K562 (cell line): ENCODE data around the gene KCNJ10. TPM values are rescaled to one million over a fixed set of nuclear protein-coding genes. Genes with fewer than 3 reads are reported as not detected.

Experiments
- ATAC-seq: fragments of 200-7000 bp; cut with Tn5 transposase; 3 replicates; pipeline ENCODE4 v1.9.1; 2020; ENCODE audit warnings: moderate library complexity
- BruUV-seq: library from RNA; stranded (reverse); fragments of 400-500 nt; replicated peaks from 2 replicates; lab custom pipeline; 2021; lab: Mats Ljungman, UMichigan
- CTCF ChIA-PET: fragments of 300-600 bp; formaldehyde crosslinking; extraction: SDS; loops from one replicate; lab custom pipeline; 2021; ENCODE audit warnings: low intra/inter-chr PET ratio; lab: Yijun Ruan, JAX
- POLR2A ChIA-PET: fragments of 300-600, 350-650 bp; sonication (Branson Sonifier 250); formaldehyde crosslinking; extraction: SDS; loops from one replicate; lab custom pipeline; 2021; ENCODE audit warnings: antibody characterized with exemption, inconsistent platforms; lab: Yijun Ruan, JAX
- DNase-seq, 4 experiments: peaks; one replicate each; pipeline versions ENCODE4 v3.0.0 to v3.0.0-alpha.2; 2011 to 2018; ENCODE audit warnings: low spot score in 3 of 4, mixed read lengths in 3 of 4; ENCODE audit errors: extremely low read depth in 1 of 4
- FAIRE-seq: peaks from 2 replicates; lab custom pipeline; 2011; peaks lifted over from hg19 to GRCh38; lab: Jason Lieb, UNC
- H2AFZ ChIP-seq: 2 replicates; pipeline ENCODE4 v1.6.0; 2011; ENCODE audit warnings: low read depth, low read length, control low read depth, inconsistent platforms
- H3K27ac ChIP-seq: fragments of 200-600 bp; 3 replicates; pipeline ENCODE4 v1.8.0; 2011; ENCODE audit warnings: low read depth, mild to moderate bottlenecking, control low read depth, inconsistent platforms, low read length, moderate library complexity, mixed read lengths; ENCODE audit errors: extremely low read depth
- H3K27me3 ChIP-seq, 2 experiments: fragments of 300-600 bp in 1 of 2; 2 replicates in 1 of 2; 3 replicates in 1 of 2; pipeline versions ENCODE4 v1.6.0 to v1.8.0; 2011; ENCODE audit warnings: inconsistent platforms in 2 of 2, low read length in 2 of 2, mild to moderate bottlenecking in 1 of 2, mixed read lengths in 1 of 2, moderate library complexity in 1 of 2; ENCODE audit not compliant: control insufficient read depth in 2 of 2, insufficient read depth in 2 of 2
- H3K36me3 ChIP-seq: fragments of 300-600 bp; 3 replicates; pipeline ENCODE4 v1.8.0; 2011; ENCODE audit warnings: mild to moderate bottlenecking, low read length, inconsistent platforms; ENCODE audit not compliant: control insufficient read depth, insufficient read depth
- H3K4me1 ChIP-seq, 2 experiments: fragments of 200-600 bp in 1 of 2; replicated peaks in 1 of 2; 2 replicates in 1 of 2; 3 replicates in 1 of 2; pipeline versions ENCODE4 v1.5.1 to v1.8.0; 2011; ENCODE audit warnings: inconsistent platforms in 2 of 2, low read length in 2 of 2, mild to moderate bottlenecking in 1 of 2, mixed read lengths in 1 of 2, moderate library complexity in 1 of 2; ENCODE audit not compliant: control insufficient read depth in 2 of 2, insufficient read depth in 2 of 2
- H3K4me2 ChIP-seq: 2 replicates; pipeline ENCODE4 v1.6.1; 2011; ENCODE audit warnings: low read length, control low read depth, inconsistent platforms, mixed read lengths; ENCODE audit not compliant: insufficient read depth
- H3K4me3 ChIP-seq: fragments of 200-600 bp; sonication (generic), shearing (Covaris generic); 2 replicates; pipeline ENCODE4 v1.5.1; 2016; ENCODE audit warnings: control low read depth, inconsistent platforms
- H3K79me2 ChIP-seq: fragments of 200-600 bp; 3 replicates; pipeline ENCODE4 v1.8.0; 2011; ENCODE audit warnings: low read length, inconsistent platforms; ENCODE audit not compliant: control insufficient read depth, insufficient read depth
- H3K9ac ChIP-seq, 2 experiments: 2 replicates each; pipeline versions ENCODE4 v1.6.0 to v1.6.1; 2011; ENCODE audit warnings: low read depth in 2 of 2, low read length in 2 of 2, control low read depth in 1 of 2, inconsistent platforms in 1 of 2, mild to moderate bottlenecking in 1 of 2, mixed read lengths in 1 of 2; ENCODE audit not compliant: insufficient read depth in 1 of 2
- H3K9me1 ChIP-seq: one replicate; pipeline ENCODE4 v1.6.0; 2011; ENCODE audit warnings: inconsistent platforms, mild to moderate bottlenecking, low read length, moderate library complexity; ENCODE audit not compliant: control insufficient read depth, insufficient read depth
- H3K9me3 ChIP-seq: replicated peaks from 2 replicates; pipeline ENCODE4 v1.5.1; 2011; ENCODE audit warnings: low read depth, low read length, inconsistent platforms; ENCODE audit not compliant: control insufficient read depth, insufficient read depth
- H4K20me1 ChIP-seq: replicated peaks from 2 replicates; pipeline ENCODE4 v1.6.1; 2011; ENCODE audit warnings: low read length, inconsistent platforms, mixed read lengths; ENCODE audit not compliant: control insufficient read depth, insufficient read depth
- CHCHD3 ChIP-seq: fragments of 250-450 bp; sonication (Bioruptor Pico); IDR thresholded peaks from 2 replicates; pipeline ENCODE4 v2.1.2; 2022; ENCODE audit warnings: mild to moderate bottlenecking
- EHMT2 ChIP-seq: fragments of 450-650 bp; IDR thresholded peaks from 2 replicates; pipeline ENCODE4 v1.6.1; 2018; ENCODE audit warnings: antibody characterized with exemption
- KDM4B ChIP-seq, 2 experiments: fragments of 450-650 bp in 1 of 2; sonication (generic) in 1 of 2; IDR thresholded peaks; 2 replicates each; pipeline ENCODE4 v1.6.1; 2016 to 2017; ENCODE audit warnings: borderline replicate concordance in 2 of 2, antibody characterized with exemption in 1 of 2, low read depth in 1 of 2, mild to moderate bottlenecking in 1 of 2
- KLF13 ChIP-seq: fragments of 450-650 bp; IDR thresholded peaks from 2 replicates; pipeline ENCODE4 v1.6.1; 2016; ENCODE audit warnings: missing genetic modification characterization, low read depth, mild to moderate bottlenecking, missing compliant biosample characterization, moderate library complexity, borderline replicate concordance
- MED1 ChIP-seq: sonication (generic); formaldehyde crosslinking; IDR thresholded peaks from 2 replicates; pipeline ENCODE4 v1.8.1; 2023; ENCODE audit warnings: missing genetic modification reagents, borderline replicate concordance
- MTA1 ChIP-seq: fragments of 450-650 bp; IDR thresholded peaks from 2 replicates; pipeline ENCODE4 v1.6.1; 2017; ENCODE audit warnings: borderline replicate concordance
- RFX1 ChIP-seq: fragments of 450-650 bp; IDR thresholded peaks from 2 replicates; pipeline ENCODE4 v1.6.1; 2016; ENCODE audit warnings: mild to moderate bottlenecking, moderate library complexity
- YY1 ChIP-seq, 3 experiments: IDR thresholded peaks; 2 replicates each; pipeline ENCODE4 v1.6.1; 2011; ENCODE audit warnings: low read length in 2 of 3, mild to moderate bottlenecking in 2 of 3, moderate library complexity in 2 of 3, borderline replicate concordance in 1 of 3, control low read depth in 1 of 3, low read depth in 1 of 3; ENCODE audit not compliant: insufficient read depth in 3 of 3, insufficient replicate concordance in 2 of 3, control insufficient read depth in 1 of 3, insufficient read length in 1 of 3; ENCODE audit errors: extremely low read depth in 1 of 3
- ZNF586 ChIP-seq: fragments of 450-650 bp; formaldehyde crosslinking; conservative IDR thresholded peaks from 2 replicates; pipeline ENCODE4 v1.4.0; 2020; ENCODE audit warnings: mild to moderate bottlenecking, moderate library complexity
- WGBS: fragments of 100-300 bp; shearing (Covaris generic); methylation state at CpG from one replicate; pipeline ENCODE4 v1.1.6; 2016; ENCODE audit warnings: low coverage, mixed read lengths; ENCODE audit not compliant: insufficient coverage; ENCODE audit errors: missing lambda C conversion rate; 5-methylcytosine and 5-hydroxymethylcytosine counted together
- in situ Hi-C: fragments of 300-500 bp; cut with MboI; formaldehyde crosslinking; loops from 4 replicates; pipeline ENCODE4 v1.15.0; 2018; ENCODE audit warnings: inconsistent platforms, mixed read lengths
- intact Hi-C: fragments of 100-400 bp; cut with micrococcal nuclease; formaldehyde crosslinking; loops from 2 replicates; pipeline ENCODE4 v1.14.2; 2022
- polyA plus RNA-seq, 8 experiments: library from polyadenylated mRNA; depleted of rRNA in 4 of 8; stranded (reverse) in 5 of 8; unstranded in 3 of 8; fragments of >200 nt; fragmentation: Nextera tagmentation in 2 of 8; fragmentation: Illumina TruSeq in 1 of 8; extraction: Ambion mirVana in 2 of 8; extraction: Trizol in 1 of 8; gene quantifications; 2 replicates each; pipeline versions ENCODE4 v1.2.1 to v1.2.3, GENCODE V29; 2011 to 2014; ENCODE audit warnings: inconsistent platforms in 1 of 8, missing spikeins in 1 of 8
- total RNA-seq, 7 experiments: library from RNA; depleted of rRNA in 6 of 7; stranded (reverse); fragments of >200 nt in 6 of 7; fragmentation: Illumina TruSeq in 2 of 7; extraction: Trizol in 2 of 7; gene quantifications; 2 replicates each; pipeline versions ENCODE4 v1.2.1 to v1.2.3, GENCODE V29; 2011 to 2021; ENCODE audit warnings: low replicate concordance in 1 of 7
- TF ChIP-seq, protein P1 (sequence below): fragments of 250-450 bp; sonication (Bioruptor Pico); IDR thresholded peaks from 2 replicates; pipeline ENCODE4 v1.8.0; 2022; ENCODE audit warnings: moderate library complexity, mild to moderate bottlenecking, inconsistent platforms
- TF ChIP-seq, protein P2 (sequence below): sonication (generic); formaldehyde crosslinking; IDR thresholded peaks from 2 replicates; pipeline ENCODE4 v1.8.1; 2022; ENCODE audit warnings: missing genetic modification reagents
- TF ChIP-seq, protein P3 (sequence below): fragments of 450-650 bp; IDR thresholded peaks from 2 replicates; pipeline ENCODE4 v1.6.1; 2017; ENCODE audit warnings: mild to moderate bottlenecking, moderate library complexity
- TF ChIP-seq, protein P4 (sequence below): IDR thresholded peaks from 2 replicates; pipeline ENCODE4 v1.6.1; 2012; ENCODE audit warnings: low read depth, low read length, improper control_type of control experiment, borderline replicate concordance

Gene KCNJ10
- total and polyA plus RNA-seq, 9 of the 15 experiments (the other 6 are each of a cell fraction or from before 2014, with no cell fraction given), result 0.06 to 0.11 TPM; not detected in 7

DNA sequence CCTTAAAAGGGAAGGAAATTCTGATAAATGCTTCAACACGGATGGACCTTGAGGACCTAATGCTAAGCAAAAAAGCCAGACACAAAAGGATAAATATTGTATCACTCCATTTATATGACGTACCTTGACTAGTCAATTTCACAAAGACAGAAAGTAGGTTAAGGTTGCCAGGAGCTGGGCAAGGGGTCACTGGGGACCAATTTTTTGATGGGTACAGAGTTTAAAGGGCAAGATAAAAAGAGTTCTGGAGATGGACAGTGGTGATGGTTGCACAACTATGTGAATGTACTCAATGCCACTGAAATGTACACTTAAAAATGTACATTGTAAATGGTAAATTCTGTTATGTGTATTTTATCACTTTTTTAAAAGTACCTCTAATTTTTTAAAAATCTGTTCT, 83.9 kb downstream of the KCNJ10 start:
- no peak overlapping the region for H2AFZ ChIP-seq
- no peak overlapping the region for H3K27ac ChIP-seq
- no peaks in the 10 kb centered on the region for H3K36me3 ChIP-seq
- intact Hi-C loops (no loop called here), in situ Hi-C loops (loop anchor here (25.0 kb wide), 1 partner anchor 799 kb away; no protein-coding TSS in a partner anchor)
- no peak overlapping the region for H3K4me2 ChIP-seq
- ChIA-PET POLR2A (no interaction called here), CTCF (no interaction called here)
- H3K4me3 ChIP-seq, result no peak overlapping the region
- H3K79me2 ChIP-seq, result no peaks in the 10 kb centered on the region
- no peak overlapping the region for H3K9ac ChIP-seq
- no peak for ATAC-seq
- BruUV-seq, result no TSS peak
- 0% methylated on average over 2 of the region's 2 CpGs for WGBS
- no peak for FAIRE-seq
- no peak for DNase-seq
- H3K27me3 ChIP-seq, result peaks cover 11 to 29% of the 10 kb centered on the region in 2 experiments; a peak in 4 of 5 replicates
- H4K20me1 ChIP-seq, result no peaks in the 10 kb centered on the region
- no peaks in the 10 kb centered on the region for H3K4me1 ChIP-seq
- no peaks in the 10 kb centered on the region for H3K9me3 ChIP-seq
- H3K9me1 ChIP-seq, result no peaks in the 10 kb centered on the region
- TF ChIP-seq, protein P1, sequence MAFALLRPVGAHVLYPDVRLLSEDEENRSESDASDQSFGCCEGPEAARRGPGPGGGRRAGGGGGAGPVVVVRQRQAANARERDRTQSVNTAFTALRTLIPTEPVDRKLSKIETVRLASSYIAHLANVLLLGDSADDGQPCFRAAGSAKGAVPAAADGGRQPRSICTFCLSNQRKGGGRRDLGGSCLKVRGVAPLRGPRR (CRISPR knock-in tag), result no peak
- TF ChIP-seq ZNF586 (CRISPR knock-in tag), result no peak
- no peak for TF ChIP-seq EHMT2
- no peak for TF ChIP-seq CHCHD3 (CRISPR knock-in tag)
- TF ChIP-seq MED1, result no peak
- TF ChIP-seq, protein P2, sequence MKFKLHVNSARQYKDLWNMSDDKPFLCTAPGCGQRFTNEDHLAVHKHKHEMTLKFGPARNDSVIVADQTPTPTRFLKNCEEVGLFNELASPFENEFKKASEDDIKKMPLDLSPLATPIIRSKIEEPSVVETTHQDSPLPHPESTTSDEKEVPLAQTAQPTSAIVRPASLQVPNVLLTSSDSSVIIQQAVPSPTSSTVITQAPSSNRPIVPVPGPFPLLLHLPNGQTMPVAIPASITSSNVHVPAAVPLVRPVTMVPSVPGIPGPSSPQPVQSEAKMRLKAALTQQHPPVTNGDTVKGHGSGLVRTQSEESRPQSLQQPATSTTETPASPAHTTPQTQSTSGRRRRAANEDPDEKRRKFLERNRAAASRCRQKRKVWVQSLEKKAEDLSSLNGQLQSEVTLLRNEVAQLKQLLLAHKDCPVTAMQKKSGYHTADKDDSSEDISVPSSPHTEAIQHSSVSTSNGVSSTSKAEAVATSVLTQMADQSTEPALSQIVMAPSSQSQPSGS (CRISPR knock-in tag), result no peak
- no peak for TF ChIP-seq KLF13 (tag)
- TF ChIP-seq, protein P3, sequence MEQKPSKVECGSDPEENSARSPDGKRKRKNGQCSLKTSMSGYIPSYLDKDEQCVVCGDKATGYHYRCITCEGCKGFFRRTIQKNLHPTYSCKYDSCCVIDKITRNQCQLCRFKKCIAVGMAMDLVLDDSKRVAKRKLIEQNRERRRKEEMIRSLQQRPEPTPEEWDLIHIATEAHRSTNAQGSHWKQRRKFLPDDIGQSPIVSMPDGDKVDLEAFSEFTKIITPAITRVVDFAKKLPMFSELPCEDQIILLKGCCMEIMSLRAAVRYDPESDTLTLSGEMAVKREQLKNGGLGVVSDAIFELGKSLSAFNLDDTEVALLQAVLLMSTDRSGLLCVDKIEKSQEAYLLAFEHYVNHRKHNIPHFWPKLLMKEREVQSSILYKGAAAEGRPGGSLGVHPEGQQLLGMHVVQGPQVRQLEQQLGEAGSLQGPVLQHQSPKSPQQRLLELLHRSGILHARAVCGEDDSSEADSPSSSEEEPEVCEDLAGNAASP, result no peak
- no peak for TF ChIP-seq MTA1
- TF ChIP-seq, protein P4, sequence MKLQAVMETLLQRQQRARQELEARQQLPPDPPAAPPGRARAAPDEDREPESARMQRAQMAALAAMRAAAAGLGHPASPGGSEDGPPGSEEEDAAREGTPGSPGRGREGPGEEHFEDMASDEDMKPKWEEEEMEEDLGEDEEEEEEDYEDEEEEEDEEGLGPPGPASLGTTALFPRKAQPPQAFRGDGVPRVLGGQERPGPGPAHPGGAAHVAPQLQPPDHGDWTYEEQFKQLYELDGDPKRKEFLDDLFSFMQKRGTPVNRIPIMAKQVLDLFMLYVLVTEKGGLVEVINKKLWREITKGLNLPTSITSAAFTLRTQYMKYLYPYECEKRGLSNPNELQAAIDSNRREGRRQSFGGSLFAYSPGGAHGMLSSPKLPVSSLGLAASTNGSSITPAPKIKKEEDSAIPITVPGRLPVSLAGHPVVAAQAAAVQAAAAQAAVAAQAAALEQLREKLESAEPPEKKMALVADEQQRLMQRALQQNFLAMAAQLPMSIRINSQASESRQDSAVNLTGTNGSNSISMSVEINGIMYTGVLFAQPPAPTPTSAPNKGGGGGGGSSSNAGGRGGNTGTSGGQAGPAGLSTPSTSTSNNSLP, result no peak
- no peak for TF ChIP-seq YY1 (IDR thresholded peaks at IDR 0.05; ENCODE audit: borderline replicate concordance in 1 of 3, control insufficient read depth in 1 of 3, extremely low read depth in 1 of 3, insufficient read depth in 3 of 3, insufficient read length in 1 of 3, insufficient replicate concordance in 2 of 3, low read depth in 1 of 3, low read length in 2 of 3)
- no peak for TF ChIP-seq KDM4B (IDR thresholded peaks at IDR 0.05; ENCODE audit: borderline replicate concordance in 2 of 2, low read depth in 1 of 2)
- no peak for TF ChIP-seq RFX1
